GM12874 (cell line): ENCODE measurements around the gene RUNX3.

ENCODE experiments used
- CTCF ChIP-seq: IDR thresholded peaks from 2 replicates; pipeline ENCODE4 v1.5.1; 2011; ENCODE audit warnings: low read depth, mild to moderate bottlenecking, control low read depth, low read length, moderate library complexity; ENCODE audit not compliant: insufficient read depth

The RUNX3 gene

GRCh38 chr1:24910210-24910609, 19.9 kb downstream of the RUNX3 start:
- TF ChIP-seq CTCF: no peak

GRCh38 chr1:24909388-24909898, 20.6 kb downstream of the RUNX3 start:
- TF ChIP-seq CTCF: no peak

GRCh38 chr1:24908591-24909259, 21.4 kb downstream of the RUNX3 start:
- no peak for TF ChIP-seq CTCF

DNA sequence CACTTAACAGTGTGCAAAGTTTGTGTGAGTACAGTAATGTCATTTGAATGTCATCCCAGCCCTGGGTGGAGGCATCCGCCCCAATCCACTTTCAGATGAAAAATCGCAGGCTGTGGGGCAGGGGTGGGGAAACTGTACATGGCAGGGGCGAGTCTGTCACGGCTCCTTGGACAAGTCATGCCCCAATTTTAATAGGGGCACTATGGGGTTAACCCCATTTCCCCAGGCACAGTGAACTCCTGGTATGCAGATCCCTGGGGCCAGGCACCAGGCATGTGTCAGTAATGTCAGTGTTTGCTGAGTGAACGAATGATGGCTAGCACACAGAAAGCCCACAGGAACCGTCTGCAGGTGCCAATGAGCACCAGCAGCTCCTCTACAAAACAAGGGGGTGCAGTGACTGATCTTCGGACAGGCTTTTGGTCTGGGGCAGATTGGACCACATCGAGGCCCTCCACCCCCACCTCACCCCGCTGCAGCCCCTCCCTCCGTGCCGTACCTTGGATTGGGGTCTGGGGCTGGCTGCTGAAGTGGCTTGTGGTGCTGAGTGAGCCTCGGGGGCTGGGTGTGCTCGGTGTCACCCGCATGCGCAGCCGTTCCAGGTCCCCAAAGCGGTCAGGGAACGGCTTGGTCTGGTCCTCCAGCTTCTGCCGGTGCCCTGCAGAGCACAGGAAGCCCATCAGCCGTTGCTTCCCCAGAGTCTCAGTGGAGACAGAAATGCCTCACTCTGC, 23.2 kb downstream of the RUNX3 start:
- TF ChIP-seq CTCF: no peak

DNA sequence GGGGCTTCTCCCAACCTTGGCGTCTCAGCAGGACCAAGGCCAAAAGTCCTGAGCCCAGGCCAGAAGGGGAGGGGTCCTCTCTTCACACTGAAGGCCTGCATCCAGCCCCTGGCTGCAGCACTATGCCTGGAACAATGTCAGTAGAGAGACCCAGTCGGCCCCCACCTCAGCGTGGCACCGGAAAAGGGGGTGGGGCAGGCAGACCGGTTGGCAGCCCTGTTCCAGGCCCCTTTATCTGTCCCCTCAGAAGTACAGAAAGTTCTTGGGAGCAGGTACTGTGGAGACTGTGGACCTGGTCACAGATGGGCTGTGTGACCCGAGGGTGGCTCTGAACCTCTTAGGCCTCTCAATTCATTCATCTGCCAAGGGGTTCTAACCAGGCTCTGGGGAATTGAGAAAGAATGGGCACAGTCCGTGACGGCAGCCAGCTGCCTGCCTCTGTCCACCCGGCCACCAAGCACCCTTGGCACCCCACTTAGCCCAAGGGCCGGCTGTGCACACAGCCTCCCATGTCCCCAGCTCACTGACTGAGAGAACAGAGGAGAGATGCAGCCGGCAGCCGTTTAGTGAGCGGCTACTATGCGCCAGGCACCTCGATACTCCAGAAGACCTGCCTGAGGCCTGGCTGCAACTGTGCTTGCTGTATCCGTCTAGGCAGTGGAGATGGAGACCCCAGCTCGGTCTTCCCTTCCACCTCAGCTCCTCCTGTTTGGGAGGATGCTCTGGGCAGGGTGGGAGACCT, 23.9 kb downstream of the RUNX3 start:
- no peak for TF ChIP-seq CTCF

DNA sequence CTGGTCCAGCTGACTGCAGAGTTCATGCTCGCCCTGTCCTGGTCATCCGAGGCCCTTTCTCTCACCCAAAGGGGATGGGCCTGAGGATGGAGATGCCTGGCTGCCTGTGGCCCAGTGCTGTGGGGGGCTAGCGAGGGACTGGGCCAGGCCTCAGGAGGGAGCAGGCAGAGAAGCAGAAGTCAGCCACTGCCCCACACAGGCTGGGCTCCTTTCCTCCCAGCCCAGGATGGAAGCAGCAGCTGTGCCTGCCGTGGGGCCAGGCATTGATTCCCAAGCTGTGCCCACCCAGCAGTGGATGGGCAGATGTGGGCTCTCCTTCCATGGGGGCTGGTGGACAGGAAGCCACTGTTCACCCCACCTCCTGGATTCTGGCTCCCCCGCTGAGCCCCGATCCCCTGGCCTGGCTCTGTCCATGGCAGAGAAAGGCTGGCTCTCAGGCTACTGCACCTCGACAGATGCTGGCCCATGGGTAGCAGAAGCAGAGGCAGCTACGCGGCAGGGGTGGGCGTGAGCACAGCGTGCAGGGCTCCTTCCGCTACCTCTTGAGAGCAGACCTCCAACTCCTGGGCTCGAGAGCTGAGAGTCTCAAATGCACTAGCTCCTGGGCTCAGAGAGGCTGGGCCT, 24.6 kb downstream of the RUNX3 start:
- TF ChIP-seq CTCF: no peak
